GM21526 (cell line): ENCODE measurements around the gene CARD14.
"Not testable (repeated sequence)": the region's sequence is repeated elsewhere in the genome, so short reads cannot be mapped to it uniquely, and the experiment has no call there.

ENCODE experiments used
- ATAC-seq: cut with Tn5 transposase; IDR thresholded peaks from one replicate; pipeline ENCODE4 v1.9.1; 2021; ENCODE audit warnings: moderate library complexity; ENCODE audit not compliant: unreplicated experiment, low FRiP score

The CARD14 gene

DNA sequence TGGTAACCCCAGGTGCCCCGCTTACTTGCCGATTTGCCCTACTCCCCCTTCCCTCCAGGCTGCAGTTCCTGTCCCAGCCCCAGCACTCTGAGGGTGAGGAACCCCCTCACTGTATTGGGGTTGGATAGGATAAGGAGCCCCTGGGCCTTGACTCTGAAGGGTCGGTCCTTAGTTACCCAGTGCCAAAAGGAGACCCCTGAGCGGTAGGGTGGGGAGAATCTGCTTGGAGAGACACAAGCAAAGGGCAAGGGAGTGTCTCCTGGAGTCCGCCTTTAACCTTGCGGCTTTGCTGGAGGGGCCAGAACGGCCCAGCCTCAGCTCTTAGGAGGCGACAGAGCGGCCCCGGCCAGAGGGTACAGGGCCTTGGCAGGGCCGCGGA is 13.0 kb downstream of the CARD14 start:
- no peak for ATAC-seq

DNA sequence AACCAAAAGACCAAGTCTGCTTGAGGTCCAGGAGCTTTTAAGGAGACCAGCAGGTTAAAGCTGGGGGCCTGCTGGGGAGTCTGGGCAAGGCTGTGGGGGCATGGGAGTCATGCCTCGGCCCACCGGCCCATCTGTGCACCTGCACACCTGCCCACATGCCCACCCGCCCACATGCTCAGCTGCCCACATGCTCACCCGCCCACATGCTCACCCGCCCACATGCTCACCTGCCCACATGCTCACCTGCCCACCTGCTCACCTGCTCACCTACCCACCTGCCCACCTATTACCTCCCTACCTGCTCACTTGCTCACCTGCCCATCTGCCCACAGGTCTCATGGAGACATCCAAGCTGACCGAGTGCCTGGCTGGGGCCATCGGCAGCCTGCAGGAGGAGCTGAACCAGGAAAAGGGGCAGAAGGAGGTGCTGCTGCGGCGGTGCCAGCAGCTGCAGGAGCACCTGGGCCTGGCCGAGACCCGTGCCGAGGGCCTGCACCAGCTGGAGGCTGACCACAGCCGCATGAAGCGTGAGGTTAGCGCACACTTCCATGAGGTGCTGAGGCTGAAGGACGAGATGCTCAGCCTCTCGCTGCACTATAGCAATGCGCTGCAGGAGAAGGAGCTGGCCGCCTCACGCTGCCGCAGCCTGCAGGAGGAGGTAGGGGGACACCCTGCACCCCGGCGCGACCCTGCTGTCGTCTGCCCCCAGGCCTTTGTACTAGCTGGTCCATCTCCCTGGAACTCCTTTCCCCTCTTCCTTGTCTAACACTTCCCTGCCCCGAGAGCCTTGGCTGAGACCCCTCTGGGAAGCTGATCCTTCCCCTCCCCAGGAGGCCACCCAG is 14.0 kb downstream of the CARD14 start:
- no peak for ATAC-seq

DNA sequence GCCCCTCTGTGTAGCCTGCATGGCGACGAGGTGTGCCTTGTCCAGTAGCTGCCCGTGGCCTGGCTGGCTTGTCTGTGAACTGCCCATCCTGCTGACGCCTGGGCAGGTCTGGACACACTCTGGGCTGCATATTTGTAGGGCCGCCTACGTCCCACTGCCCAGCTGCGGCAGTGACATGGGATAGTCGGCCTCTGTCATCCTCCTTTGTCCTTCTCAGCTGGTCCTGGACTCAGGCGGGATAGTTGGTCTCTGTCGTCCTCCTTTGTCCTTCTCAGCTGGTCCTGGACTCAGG is 14.5 kb downstream of the CARD14 start:
- ATAC-seq = no peak

DNA sequence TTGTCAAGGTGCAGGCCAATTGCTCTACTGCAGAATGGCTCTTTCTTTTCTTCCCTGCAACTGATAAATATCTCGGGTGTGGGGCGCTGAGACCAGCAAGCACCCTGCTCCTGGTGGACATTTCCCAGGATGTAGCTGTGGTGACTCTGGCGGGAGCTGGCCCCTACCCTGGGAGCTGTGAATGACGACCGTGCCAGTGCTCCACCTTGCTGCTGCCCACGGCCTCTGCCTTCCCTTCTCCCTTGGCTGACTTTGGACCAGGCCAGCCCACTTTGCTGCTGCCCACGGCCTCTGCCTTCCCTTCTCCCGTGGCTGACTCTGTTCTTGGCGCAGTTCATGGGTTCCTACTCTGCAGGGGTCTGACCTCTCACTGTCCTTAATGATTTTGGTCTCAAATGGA is 16.1 kb downstream of the CARD14 start:
- no peak for ATAC-seq

DNA sequence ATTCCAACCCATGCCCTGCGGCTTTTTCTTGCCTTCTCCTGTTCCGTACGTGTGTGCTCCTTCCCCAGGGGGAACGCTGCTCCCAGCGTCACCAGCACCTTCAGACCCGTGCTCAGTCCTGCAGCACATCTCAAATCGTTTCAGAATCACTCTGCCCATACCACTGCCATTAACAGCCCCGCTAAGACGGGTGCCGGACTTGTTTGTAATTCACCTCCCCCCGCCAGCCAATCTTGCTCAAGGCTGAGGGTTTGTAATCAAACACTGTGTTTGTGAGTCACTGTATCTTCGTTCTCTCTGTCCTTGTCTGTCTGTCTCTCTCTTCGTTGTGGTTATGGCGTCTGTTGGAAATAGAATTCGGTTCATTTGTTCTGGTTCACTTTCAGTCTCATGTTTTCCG is 17.3 kb downstream of the CARD14 start:
- ATAC-seq = no peak

DNA sequence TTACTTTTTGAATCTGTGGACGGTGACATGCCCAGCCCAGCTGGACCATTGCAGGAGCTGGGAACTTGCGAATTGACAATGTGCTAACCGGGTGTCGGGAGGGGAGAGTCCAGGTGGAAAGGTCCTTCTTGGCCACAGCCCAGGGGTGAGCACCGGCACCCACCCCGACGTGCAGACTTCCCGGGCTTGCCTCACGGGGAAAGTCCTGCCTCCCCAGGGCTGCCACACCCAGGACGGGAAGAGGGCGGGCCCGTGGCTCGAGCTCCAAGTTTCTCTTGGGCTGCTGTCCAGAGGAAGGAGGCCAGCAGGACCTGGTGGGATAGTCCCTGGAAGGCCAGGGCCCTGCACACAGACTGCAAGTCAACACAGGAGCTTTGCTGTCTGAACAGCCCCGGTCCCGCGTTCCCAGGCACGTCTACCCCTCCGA is 17.7 kb downstream of the CARD14 start:
- no peak for ATAC-seq

DNA sequence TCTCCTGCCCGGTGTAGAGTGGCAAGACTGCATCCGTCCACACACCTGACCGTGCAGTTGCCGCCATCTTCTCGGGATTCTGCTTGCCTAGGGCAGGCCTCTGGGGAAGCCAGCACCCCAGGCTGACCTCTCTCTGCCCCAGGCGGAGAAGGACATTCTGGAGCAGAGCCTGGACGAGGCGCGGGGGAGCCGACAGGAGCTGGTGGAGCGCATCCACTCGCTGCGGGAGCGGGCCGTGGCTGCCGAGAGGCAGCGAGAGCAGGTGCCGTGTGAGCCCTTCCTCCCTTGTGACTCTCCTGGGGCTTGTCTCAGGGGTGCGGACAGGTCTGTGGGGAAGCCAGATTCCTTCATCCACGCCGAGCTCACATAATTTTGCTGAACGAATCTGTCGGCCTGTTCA is 19.8 kb downstream of the CARD14 start:
- no peak for ATAC-seq

DNA sequence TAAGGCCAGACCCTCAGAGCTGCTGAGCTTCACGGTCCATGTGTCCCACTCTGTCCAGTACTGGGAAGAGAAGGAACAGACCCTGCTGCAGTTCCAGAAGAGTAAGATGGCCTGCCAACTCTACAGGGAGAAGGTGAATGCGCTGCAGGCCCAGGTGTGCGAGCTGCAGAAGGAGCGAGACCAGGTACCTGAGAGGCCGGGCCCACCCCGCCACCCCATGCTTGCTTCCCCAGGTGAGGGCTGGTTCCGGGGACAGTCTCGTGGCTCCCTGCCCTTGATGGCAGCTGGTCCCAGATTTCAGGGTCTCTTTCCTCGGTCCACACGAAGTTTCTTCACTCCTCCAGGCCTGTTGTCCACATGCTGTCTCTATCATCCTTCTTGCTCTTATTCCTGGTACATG is 20.9 kb downstream of the CARD14 start:
- no peak for ATAC-seq

DNA sequence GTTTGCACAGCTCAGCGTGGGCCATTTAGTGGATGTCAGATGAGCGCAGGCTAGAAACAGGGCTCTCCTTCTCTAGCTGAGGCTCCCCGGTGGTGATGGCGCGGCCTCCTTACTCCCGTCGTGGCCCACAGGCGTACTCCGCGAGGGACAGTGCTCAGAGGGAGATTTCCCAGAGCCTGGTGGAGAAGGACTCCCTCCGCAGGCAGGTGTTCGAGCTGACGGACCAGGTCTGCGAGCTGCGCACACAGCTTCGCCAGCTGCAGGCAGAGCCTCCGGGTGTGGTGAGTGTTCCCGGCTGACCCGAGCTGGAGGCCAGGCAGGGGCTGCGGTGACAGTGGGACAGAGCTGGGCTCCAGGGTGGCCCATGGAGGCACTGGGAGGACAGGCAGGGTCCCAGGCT is 21.4 kb downstream of the CARD14 start:
- no peak for ATAC-seq

DNA sequence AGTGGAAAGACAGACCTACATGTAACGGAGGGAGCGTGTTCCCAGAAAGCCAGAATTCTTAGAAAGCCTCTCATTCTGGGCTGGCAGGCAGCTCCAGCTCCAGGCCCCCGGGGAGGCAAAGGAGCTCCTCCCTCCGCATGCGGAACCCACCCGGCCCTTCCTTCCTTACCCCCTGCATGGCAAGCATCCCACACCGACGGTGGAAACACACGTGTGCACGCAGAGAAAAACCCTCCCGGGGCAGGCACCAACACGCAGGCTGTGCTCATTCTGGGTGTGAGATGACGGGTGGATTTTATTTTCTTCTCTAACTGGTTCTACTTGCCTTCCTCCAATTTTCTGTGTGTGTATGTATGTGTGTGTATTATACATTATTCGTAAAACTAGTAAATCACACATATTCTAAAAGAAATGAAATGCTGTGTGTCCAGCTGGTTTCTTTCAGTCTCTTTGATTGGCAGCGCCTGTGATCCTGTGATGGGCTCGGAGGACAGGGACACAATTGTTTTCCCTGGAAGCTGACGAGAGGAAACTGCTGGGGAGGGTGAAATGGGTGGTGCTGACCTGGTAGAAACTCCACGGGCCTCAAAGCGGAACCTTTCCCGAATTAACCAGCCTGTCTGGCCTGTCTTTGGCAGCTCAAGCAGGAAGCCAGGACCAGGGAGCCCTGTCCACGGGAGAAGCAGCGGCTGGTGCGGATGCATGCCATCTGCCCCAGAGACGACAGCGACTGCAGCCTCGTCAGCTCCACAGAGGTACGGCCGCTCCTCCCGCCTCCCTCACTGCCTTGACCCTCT is 22.2 kb downstream of the CARD14 start:
- no peak for ATAC-seq

DNA sequence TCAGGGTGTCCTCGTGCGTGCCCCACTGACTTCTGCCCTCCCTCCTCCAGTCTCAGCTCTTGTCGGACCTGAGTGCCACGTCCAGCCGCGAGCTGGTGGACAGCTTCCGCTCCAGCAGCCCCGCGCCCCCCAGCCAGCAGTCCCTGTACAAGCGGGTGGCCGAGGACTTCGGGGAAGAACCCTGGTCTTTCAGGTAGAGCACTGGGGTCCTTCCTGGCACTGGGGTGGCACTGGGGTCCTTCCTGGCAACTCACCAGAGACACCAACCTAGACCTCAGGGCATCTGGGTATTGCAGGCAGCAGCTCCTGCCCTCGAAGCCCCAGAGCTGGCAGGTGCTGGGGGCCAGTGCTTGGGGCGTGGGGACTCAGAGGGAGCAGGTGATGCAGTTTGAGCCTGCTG is 25.3 kb downstream of the CARD14 start:
- ATAC-seq = no peak

DNA sequence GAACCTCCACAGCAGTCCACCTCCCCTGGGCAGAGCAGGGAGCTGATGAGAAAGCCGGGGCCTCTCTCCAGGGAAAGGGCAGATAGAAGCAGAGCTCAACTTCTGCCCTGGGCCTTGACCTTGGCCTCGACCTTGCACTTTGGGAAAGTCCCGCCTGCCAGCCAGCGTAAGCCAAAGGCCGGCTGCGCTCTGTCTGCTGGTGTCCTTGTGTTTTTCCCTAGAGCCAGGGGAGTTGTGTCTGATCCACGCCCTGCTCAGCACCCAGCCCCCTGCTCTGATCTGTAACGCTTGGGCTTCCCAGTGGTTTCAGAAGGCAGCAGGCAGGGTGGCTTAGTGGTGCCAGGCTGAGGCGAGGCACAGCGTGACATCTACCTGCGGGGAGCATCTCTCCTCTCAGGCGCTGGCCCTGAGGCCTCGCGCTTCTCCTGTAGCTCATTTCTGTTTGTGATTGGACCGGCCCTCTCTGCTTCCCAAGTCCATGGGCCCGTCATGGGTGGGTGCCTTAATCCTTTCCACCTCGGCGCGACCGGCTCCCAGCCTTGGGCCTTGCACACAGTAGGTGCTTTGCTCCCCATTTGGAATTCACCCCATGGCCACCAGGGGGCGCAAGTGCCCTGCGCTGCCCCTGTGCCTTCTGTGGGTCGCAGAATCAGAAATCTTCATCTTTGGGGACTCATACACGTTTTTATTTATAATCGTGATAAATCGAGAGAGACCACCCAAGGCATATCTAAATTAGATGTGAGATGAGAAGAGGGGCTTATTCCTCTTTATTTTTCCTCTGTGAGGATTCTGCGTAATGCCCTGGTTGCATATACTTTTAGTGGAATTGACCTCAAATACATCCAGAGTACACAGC is 26.1 kb downstream of the CARD14 start:
- ATAC-seq = no peak

DNA sequence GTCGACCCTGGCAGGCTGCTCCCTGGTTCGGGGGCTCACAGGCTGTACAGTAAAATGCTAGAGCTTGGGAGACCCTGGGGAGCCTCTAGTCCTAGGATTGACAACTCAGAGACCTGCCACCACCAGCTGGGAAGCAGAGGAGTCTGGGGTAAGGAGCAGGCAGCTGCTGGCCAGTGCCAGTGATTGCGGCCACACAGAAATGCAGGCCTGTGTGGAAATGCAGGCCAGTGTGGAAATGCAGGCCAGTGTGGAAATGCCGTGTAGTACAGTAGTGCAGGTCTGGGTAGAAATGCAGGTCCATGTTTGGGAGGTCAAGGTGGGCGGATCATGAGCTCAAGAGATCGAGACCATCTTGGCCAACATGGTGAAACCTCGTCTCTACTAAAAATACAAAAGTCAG is 26.8 kb downstream of the CARD14 start:
- ATAC-seq = no peak

DNA sequence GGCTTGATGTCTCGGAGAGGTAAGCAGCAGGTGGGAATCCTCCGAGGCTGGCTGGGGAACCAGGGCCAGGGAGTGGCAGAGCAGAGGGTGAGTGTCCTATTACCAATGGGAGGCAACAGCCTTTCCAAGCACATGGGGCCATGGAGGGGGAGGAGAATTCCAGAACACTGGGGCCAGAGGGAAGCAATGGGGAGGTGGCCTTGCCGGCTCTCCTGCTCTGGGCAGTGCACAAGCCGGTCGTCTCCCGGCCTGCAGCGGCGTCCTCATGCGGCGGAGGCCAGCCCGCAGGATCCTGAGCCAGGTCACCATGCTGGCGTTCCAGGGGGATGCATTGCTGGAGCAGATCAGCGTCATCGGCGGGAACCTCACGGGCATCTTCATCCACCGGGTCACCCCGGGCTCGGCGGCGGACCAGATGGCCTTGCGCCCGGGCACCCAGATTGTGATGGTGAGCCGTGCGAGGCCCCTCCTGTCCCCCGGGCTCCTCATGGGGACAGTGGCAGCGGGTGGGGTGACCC is 28.4 kb downstream of the CARD14 start:
- no peak for ATAC-seq

DNA sequence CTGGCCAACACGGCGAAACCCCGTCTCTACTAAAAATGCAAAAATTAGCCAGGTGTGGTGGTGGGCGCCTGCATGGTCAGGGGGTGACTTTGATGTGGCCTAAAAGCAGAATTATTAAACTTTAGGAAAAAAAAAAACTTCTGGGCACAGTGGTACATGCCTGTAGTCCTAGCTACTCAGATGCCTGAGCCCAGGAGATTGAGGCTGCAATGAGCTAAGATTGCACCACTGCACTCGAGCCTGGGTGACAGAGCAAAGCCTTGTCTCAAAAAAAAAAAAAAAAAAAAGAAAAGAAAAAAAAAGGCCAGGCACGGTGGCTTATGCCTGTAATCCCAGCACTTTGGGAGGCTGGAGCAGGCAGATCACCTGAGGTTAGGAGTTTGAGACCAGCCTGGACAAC is 29.5 kb downstream of the CARD14 start:
- not testable (repeated sequence) for ATAC-seq

DNA sequence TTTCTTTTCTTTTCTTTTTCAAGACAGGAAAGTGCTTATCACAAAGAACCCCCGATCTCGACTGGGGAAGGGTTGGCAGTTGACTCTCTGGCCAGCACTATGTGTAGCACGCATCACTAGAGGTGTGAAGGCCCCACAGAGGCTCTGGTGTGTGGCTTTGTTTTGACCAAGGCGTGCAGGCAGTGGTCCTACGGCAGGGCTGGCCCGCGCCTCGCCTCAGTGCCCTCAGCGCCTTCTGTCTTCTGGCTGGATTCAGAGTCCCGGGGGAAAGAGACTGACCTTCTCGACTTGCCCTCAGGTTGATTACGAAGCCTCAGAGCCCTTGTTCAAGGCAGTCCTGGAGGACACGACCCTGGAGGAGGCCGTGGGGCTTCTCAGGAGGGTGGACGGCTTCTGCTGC is 31.6 kb downstream of the CARD14 start:
- no peak for ATAC-seq

DNA sequence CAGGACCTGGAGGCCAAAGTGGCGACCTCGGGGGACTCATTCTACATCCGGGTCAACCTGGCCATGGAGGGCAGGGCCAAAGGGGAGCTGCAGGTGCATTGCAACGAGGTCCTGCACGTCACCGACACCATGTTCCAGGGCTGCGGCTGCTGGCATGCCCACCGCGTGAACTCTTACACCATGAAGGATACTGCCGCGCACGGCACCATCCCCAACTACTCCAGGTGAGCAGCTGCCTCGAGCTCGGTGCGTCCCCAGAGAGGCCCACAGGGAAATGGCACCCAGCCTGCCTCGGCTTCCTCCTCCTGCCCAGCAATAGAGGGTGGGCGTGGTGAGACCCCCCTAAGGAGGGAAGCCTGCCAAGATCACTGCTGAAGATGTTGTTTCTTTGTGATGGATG is 32.4 kb downstream of the CARD14 start:
- ATAC-seq = no peak

DNA sequence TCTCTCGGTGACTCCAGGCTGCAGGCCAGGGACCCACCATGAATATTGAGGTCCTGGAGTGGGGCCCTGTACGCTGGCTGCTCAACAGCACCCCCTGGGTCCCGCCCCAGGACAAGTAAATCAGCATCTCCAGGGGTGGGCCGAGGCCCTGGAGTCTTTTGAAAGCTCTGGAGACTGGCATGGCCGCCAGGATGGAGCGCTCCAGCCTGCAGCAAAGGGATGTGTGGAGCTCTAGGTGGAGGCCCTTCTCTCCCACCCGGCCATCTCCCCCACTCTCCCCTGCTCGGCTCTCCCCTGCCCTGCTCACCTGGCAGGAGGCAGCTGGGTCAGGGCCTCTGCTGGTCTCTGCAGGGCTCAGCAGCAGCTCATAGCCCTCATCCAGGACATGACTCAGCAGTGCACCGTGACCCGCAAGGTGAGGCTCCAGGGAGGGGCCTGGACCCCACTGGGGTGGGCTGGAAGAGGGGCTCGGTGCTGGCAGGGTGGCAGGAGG is 33.7 kb downstream of the CARD14 start:
- ATAC-seq = no peak

DNA sequence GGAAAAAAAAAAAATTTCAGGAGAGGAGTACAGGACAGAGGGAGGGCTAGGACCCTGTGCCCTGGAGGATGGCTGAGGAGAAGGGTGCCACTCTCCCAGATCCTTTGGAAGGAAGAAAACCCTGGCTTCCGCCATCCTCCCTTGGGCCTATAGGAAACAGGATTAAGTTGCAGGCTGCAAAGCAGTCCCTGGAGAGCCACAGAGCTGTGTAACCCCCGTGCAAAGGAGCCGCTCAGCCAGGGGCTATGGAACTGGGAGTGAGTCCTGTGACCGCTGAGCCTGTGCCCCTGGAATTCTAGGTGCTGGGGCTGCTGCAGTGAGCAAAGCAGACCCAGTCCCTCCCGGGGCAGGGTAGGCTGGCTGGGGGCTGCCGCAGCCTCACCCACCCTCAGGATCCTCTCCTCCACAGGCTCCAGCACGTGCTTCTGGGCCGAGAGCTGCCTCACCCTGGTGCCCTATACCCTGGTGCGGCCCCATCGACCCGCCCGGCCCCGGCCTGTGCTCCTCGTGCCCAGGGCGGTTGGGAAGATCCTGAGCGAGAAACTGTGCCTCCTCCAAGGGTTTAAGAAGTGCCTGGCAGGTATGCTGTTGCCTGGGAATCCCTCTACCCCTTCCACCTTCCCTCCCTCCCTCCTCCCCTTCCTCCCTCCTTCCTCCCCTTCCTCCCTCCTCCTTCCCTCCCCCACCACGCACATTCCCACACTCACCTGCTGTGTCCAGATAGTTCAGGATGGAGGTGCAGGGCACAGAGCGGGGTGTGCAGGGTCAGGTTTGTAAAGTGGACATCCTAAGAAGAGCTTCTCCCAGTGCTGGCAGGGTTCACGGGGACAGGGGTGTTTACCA is 35.0 kb downstream of the CARD14 start:
- ATAC-seq = no peak

DNA sequence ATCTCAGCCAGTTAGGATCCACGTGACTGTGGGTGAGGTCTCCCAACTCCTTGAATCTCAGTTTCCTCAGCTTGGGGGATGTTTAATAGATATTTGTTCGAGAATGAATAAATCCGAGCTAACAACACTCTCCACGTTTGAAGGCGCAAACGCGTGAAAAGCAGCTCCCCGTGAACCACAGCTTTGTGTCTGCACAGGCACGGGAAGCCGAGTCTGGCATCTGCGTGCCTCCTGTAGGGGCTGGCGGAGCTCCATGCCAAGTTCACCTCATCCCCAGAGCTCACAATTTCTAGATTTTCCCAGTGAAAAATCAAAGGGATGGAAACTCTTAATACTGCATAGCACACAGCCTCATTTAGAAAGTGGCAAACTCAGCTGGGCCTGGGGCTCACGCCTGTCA is 36.0 kb downstream of the CARD14 start:
- no peak for ATAC-seq
